ENCODE results near the gene PFN2.

DNA sequence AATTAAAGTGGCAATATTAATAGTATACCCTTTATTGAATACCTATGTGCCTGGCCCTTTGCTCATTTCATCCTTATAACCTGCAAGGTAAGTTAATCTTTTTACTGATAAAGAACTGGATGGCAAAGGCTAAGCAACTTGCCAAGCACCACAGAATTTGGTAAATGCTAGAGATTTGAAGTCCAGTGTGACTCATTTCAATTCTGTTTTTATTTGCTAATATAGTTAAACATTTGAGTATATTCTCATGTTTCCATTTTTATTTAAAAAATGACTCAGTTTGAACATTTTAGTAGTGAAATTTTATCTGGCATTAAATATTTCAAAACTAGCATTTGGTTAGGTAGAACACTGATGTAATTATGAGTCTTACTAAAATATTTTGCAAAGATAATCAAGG is 11.3 kb downstream of the PFN2 start:
- TF ChIP-seq, protein P1, sequence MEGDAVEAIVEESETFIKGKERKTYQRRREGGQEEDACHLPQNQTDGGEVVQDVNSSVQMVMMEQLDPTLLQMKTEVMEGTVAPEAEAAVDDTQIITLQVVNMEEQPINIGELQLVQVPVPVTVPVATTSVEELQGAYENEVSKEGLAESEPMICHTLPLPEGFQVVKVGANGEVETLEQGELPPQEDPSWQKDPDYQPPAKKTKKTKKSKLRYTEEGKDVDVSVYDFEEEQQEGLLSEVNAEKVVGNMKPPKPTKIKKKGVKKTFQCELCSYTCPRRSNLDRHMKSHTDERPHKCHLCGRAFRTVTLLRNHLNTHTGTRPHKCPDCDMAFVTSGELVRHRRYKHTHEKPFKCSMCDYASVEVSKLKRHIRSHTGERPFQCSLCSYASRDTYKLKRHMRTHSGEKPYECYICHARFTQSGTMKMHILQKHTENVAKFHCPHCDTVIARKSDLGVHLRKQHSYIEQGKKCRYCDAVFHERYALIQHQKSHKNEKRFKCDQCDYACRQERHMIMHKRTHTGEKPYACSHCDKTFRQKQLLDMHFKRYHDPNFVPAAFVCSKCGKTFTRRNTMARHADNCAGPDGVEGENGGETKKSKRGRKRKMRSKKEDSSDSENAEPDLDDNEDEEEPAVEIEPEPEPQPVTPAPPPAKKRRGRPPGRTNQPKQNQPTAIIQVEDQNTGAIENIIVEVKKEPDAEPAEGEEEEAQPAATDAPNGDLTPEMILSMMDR (IDR thresholded peaks at IDR 0.05): no peak
- TF ChIP-seq POLR2A (IDR thresholded peaks at IDR 0.05): no peak
